K562 (cell line): Measurements from ENCODE around the gene CEP41. TPM values are rescaled to one million over a fixed set of nuclear protein-coding genes. Genes with fewer than 3 reads are reported as not detected.

Experiments used
- polyA plus RNA-seq, 8 experiments: library from polyadenylated mRNA; depleted of rRNA in 4 of 8; stranded (reverse) in 5 of 8; unstranded in 3 of 8; fragments of >200 nt; fragmentation: Nextera tagmentation in 2 of 8; fragmentation: Illumina TruSeq in 1 of 8; extraction: Ambion mirVana in 2 of 8; extraction: Trizol in 1 of 8; gene quantifications; 2 replicates each; pipeline versions ENCODE4 v1.2.1 to v1.2.3, GENCODE V29; 2011 to 2014; ENCODE audit warnings: inconsistent platforms in 1 of 8, missing spikeins in 1 of 8
- total RNA-seq, 7 experiments: library from RNA; depleted of rRNA in 6 of 7; stranded (reverse); fragments of >200 nt in 6 of 7; fragmentation: Illumina TruSeq in 2 of 7; extraction: Trizol in 2 of 7; gene quantifications; 2 replicates each; pipeline versions ENCODE4 v1.2.1 to v1.2.3, GENCODE V29; 2011 to 2021; ENCODE audit warnings: low replicate concordance in 1 of 7
- TF ChIP-seq, protein P1 (sequence below), 2 experiments: fragments of 450-650 bp; formaldehyde crosslinking in 1 of 2; IDR thresholded peaks; 2 replicates each; pipeline versions ENCODE4 v1.4.0 to v1.6.1; 2014 to 2020; ENCODE audit warnings: mild to moderate bottlenecking in 2 of 2, borderline replicate concordance in 1 of 2, low read depth in 1 of 2

The CEP41 gene
- total and polyA plus RNA-seq, 9 of the 15 experiments (the other 6 are each of a cell fraction or from before 2014, with no cell fraction given), result 1.5 to 15.5 (median 6.4) TPM

DNA sequence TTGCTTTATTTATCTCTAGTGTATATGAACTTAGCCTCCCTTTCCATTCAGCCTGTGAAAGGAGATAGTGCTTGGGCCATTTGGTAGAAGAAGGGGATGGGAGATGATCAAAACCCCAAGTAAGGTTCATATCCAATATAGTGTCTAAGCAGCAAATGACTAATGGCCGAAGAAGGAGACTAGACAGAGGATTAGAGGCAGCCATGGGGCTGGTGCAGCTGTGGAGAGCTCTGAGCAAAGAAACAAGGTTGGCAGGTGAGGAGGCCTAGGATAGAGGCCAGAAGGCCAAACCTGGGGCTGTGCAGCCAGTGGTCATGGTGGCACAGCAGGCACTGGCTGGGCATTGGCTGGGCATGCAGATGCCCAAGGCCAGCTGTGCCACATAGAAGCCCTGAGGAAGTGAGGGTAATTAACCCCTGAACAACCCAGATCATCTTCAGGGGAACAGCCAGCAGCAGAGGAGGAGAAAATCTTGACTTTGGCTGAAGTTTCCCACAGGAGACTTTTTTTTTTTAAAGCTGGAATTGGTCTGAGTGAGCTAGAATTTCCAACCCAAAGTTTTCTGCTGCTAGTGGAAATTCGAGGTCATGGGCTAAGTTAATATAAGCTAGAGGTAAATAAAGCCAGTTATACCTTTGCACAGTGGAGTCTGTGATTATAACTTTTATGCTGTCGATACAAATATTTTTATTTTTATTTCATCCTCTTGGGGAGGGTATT, 70.8 kb downstream of the CEP41 start (continued):
- TF ChIP-seq, protein P1, sequence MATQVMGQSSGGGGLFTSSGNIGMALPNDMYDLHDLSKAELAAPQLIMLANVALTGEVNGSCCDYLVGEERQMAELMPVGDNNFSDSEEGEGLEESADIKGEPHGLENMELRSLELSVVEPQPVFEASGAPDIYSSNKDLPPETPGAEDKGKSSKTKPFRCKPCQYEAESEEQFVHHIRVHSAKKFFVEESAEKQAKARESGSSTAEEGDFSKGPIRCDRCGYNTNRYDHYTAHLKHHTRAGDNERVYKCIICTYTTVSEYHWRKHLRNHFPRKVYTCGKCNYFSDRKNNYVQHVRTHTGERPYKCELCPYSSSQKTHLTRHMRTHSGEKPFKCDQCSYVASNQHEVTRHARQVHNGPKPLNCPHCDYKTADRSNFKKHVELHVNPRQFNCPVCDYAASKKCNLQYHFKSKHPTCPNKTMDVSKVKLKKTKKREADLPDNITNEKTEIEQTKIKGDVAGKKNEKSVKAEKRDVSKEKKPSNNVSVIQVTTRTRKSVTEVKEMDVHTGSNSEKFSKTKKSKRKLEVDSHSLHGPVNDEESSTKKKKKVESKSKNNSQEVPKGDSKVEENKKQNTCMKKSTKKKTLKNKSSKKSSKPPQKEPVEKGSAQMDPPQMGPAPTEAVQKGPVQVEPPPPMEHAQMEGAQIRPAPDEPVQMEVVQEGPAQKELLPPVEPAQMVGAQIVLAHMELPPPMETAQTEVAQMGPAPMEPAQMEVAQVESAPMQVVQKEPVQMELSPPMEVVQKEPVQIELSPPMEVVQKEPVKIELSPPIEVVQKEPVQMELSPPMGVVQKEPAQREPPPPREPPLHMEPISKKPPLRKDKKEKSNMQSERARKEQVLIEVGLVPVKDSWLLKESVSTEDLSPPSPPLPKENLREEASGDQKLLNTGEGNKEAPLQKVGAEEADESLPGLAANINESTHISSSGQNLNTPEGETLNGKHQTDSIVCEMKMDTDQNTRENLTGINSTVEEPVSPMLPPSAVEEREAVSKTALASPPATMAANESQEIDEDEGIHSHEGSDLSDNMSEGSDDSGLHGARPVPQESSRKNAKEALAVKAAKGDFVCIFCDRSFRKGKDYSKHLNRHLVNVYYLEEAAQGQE (IDR thresholded peaks at IDR 0.05; ENCODE audit: borderline replicate concordance), result no peak
- TF ChIP-seq, protein P1 (CRISPR knock-in tag; IDR thresholded peaks at IDR 0.05; ENCODE audit: low read depth), result no peak
